HL-60 (cell line): ENCODE data around the gene BBS9.

Experiments used
- DNase-seq, 2 experiments: peaks; one replicate each; pipeline ENCODE4 v3.0.0-alpha.2; 2010 to 2020; ENCODE audit warnings: low read depth in 1 of 2, low spot score in 1 of 2
- H3K27ac ChIP-seq: fragments of 250-450 bp; sonication (Bioruptor Pico); replicated peaks from 2 replicates; pipeline ENCODE4 v1.5.1; 2020; ENCODE audit warnings: mild to moderate bottlenecking, moderate library complexity
- H3K27me3 ChIP-seq: fragments of 250-450 bp; sonication (Bioruptor Pico); 2 replicates; pipeline ENCODE4 v1.5.1; 2021; ENCODE audit warnings: mild to moderate bottlenecking, moderate library complexity; ENCODE audit not compliant: insufficient read depth, poor library complexity, severe bottlenecking
- H3K4me3 ChIP-seq: replicated peaks from 2 replicates; pipeline ENCODE4 v1.5.1; 2011; ENCODE audit warnings: mild to moderate bottlenecking, control low read depth, low read length; ENCODE audit not compliant: insufficient read depth
- GABPA ChIP-seq: IDR thresholded peaks from 2 replicates; pipeline ENCODE4 v1.6.1; 2012; ENCODE audit warnings: low read depth
- POLR2AphosphoS5 ChIP-seq: IDR thresholded peaks from 2 replicates; pipeline ENCODE4 v1.6.1; 2012; ENCODE audit warnings: low read depth
- SPI1 ChIP-seq: IDR thresholded peaks from 2 replicates; pipeline ENCODE4 v1.6.1; 2012; ENCODE audit warnings: low read depth, mild to moderate bottlenecking, borderline replicate concordance
- TF ChIP-seq, protein P1 (sequence below): IDR thresholded peaks from 2 replicates; pipeline ENCODE4 v1.6.1; 2012; ENCODE audit warnings: low read depth; ENCODE audit not compliant: insufficient replicate concordance
- TF ChIP-seq, protein P2 (sequence below): IDR thresholded peaks from one replicate; pipeline ENCODE4 v1.5.1; 2011; ENCODE audit warnings: low read length, control low read depth, inconsistent platforms; ENCODE audit not compliant: insufficient read depth

BBS9 gene

DNA sequence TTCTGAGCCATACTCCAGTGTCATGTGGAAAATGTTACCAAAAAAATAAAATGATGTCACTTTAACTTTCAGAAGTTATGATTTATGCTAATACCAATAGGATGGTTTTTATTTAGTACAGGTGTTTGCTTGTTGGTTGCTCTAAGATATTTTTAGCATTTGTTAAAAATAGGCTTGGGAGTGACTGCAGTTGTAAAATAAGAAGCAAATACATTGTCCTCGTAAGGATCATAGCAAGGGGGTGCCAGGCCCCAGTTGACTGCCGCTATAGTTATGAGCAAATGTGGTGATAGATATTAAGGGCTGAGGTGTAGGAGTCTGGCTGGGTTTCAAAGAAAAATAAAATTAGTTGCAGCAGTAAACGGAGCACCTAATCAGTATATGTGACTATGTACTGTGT is 421.6 kb downstream of the BBS9 start:
- no peak for DNase-seq
- TF ChIP-seq, protein P1, sequence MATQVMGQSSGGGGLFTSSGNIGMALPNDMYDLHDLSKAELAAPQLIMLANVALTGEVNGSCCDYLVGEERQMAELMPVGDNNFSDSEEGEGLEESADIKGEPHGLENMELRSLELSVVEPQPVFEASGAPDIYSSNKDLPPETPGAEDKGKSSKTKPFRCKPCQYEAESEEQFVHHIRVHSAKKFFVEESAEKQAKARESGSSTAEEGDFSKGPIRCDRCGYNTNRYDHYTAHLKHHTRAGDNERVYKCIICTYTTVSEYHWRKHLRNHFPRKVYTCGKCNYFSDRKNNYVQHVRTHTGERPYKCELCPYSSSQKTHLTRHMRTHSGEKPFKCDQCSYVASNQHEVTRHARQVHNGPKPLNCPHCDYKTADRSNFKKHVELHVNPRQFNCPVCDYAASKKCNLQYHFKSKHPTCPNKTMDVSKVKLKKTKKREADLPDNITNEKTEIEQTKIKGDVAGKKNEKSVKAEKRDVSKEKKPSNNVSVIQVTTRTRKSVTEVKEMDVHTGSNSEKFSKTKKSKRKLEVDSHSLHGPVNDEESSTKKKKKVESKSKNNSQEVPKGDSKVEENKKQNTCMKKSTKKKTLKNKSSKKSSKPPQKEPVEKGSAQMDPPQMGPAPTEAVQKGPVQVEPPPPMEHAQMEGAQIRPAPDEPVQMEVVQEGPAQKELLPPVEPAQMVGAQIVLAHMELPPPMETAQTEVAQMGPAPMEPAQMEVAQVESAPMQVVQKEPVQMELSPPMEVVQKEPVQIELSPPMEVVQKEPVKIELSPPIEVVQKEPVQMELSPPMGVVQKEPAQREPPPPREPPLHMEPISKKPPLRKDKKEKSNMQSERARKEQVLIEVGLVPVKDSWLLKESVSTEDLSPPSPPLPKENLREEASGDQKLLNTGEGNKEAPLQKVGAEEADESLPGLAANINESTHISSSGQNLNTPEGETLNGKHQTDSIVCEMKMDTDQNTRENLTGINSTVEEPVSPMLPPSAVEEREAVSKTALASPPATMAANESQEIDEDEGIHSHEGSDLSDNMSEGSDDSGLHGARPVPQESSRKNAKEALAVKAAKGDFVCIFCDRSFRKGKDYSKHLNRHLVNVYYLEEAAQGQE: no peak
- TF ChIP-seq, protein P2, sequence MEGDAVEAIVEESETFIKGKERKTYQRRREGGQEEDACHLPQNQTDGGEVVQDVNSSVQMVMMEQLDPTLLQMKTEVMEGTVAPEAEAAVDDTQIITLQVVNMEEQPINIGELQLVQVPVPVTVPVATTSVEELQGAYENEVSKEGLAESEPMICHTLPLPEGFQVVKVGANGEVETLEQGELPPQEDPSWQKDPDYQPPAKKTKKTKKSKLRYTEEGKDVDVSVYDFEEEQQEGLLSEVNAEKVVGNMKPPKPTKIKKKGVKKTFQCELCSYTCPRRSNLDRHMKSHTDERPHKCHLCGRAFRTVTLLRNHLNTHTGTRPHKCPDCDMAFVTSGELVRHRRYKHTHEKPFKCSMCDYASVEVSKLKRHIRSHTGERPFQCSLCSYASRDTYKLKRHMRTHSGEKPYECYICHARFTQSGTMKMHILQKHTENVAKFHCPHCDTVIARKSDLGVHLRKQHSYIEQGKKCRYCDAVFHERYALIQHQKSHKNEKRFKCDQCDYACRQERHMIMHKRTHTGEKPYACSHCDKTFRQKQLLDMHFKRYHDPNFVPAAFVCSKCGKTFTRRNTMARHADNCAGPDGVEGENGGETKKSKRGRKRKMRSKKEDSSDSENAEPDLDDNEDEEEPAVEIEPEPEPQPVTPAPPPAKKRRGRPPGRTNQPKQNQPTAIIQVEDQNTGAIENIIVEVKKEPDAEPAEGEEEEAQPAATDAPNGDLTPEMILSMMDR: no peak
- no peak for TF ChIP-seq GABPA
- no peak for TF ChIP-seq POLR2AphosphoS5
- TF ChIP-seq SPI1: no peak
- Histone ChIP-seq H3K4me3 (no peak overlapping the region), H3K27me3 (no peaks in the 10 kb centered on the region), H3K27ac (no peak overlapping the region)

DNA sequence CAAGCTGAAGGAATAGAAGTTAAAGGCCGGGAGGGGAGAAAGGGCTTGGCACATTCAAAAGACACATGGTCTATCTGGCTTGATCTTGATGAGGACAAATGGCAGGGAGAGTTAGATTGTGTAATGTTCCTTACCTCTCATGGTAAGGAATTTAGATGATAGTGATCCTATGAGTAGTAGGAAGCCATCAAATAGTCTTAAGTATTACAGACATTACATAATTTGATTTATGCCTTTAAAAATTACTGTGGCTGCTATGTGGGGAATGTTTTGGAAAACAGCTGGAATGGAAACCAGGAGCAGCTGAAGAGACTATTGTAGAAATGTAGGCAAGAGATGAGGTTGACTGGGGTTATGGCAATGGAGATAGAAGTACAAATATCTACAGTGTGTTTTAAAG is 424.7 kb downstream of the BBS9 start:
- no peak for DNase-seq
- Histone ChIP-seq H3K27me3 (no peaks in the 10 kb centered on the region), H3K4me3 (no peak overlapping the region), H3K27ac (no peak overlapping the region)
- TF ChIP-seq, protein P1: no peak
- TF ChIP-seq, protein P2: no peak
- TF ChIP-seq POLR2AphosphoS5: no peak
- TF ChIP-seq GABPA: no peak
- no peak for TF ChIP-seq SPI1

DNA sequence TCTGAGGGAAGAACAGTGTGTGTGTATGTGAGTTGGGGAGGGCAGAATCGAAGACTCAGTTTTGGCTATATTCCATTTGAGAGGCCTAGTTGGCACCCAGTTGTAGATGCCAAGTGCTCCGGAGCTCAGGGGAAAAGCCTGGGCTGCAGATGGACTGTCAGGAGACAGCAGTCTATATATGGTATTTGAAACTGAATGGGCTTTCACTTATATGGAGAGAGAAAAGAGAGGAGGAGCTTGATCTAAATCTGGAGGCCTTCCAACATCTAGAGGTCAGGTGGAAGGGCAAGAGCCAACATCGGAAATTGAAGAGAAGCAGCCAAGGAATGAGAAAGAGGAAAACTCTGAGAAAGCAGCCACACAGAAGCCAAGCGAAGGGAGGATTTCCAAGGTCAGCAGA is 425.2 kb downstream of the BBS9 start:
- no peak overlapping the region for H3K27ac ChIP-seq
- TF ChIP-seq, protein P1: no peak
- TF ChIP-seq GABPA (no peak), SPI1 (no peak), POLR2AphosphoS5 (no peak)
- TF ChIP-seq, protein P2: no peak
- H3K27me3 ChIP-seq: no peaks in the 10 kb centered on the region
- DNase-seq: no peak
- no peak overlapping the region for H3K4me3 ChIP-seq
